Endothelial cell of umbilical vein (primary cell): Measurements from ENCODE around the gene F9. TPM values are rescaled to one million over a fixed set of nuclear protein-coding genes. Genes with fewer than 3 reads are reported as not detected.

Experiments
- BruUV-seq: library from RNA; stranded (reverse); fragments of 400-500 nt; replicated peaks from 2 replicates; lab custom pipeline; 2021; lab: Mats Ljungman, UMichigan
- CTCF ChIA-PET: fragments of 300-600, 350-600 bp; sonication (Branson Sonifier 250); formaldehyde crosslinking; loops from one replicate; lab custom pipeline; 2021; ENCODE audit warnings: antibody characterized with exemption, inconsistent platforms; lab: Charles Lee
- POLR2A ChIA-PET: fragments of 300-600, 350-600 bp; sonication (Branson Sonifier 250); formaldehyde crosslinking; loops from one replicate; lab custom pipeline; 2021; ENCODE audit warnings: antibody characterized with exemption, inconsistent platforms; lab: Charles Lee
- DNase-seq: peaks from one replicate; pipeline ENCODE4 v3.0.0-alpha.2; 2011; ENCODE audit warnings: low read depth, low spot score
- FAIRE-seq: peaks from 2 replicates; lab custom pipeline; 2011; peaks lifted over from hg19 to GRCh38; lab: Jason Lieb, UNC
- H2AFZ ChIP-seq: 2 replicates; pipeline ENCODE4 v1.6.0; 2012; ENCODE audit warnings: low read depth, low read length, control low read depth, inconsistent platforms
- H3K27ac ChIP-seq: 2 replicates; pipeline ENCODE4 v1.5.1; 2011; ENCODE audit warnings: low read depth, mild to moderate bottlenecking, control low read depth, low read length, moderate library complexity; ENCODE audit not compliant: insufficient read depth
- H3K27me3 ChIP-seq, 2 experiments: 2 replicates each; pipeline versions ENCODE4 v1.6.0 to v1.6.1; 2011; ENCODE audit warnings: low read length in 2 of 2, mixed read lengths in 1 of 2; ENCODE audit not compliant: control insufficient read depth in 2 of 2, insufficient read depth in 2 of 2
- H3K36me3 ChIP-seq, 2 experiments: 2 replicates in 1 of 2; 3 replicates in 1 of 2; pipeline ENCODE4 v1.5.1; 2011; ENCODE audit warnings: low read length in 2 of 2, mild to moderate bottlenecking in 1 of 2, moderate library complexity in 1 of 2; ENCODE audit not compliant: control insufficient read depth in 2 of 2, insufficient read depth in 2 of 2; ENCODE audit errors: extremely low read depth in 1 of 2
- H3K4me1 ChIP-seq: 3 replicates; pipeline ENCODE4 v1.5.1; 2011; ENCODE audit warnings: mild to moderate bottlenecking, low read length; ENCODE audit not compliant: control insufficient read depth, insufficient read depth; ENCODE audit errors: extremely low read depth
- H3K4me2 ChIP-seq: 2 replicates; pipeline ENCODE4 v1.6.1; 2011; ENCODE audit warnings: low read length, control low read depth, mixed read lengths; ENCODE audit not compliant: insufficient read depth
- H3K4me3 ChIP-seq, 3 experiments: fragments of 200-600 bp in 1 of 3; sonication (generic), shearing (Covaris generic) in 1 of 3; replicated peaks in 1 of 3; 2 replicates each; pipeline ENCODE4 v1.5.1; 2011 to 2016; ENCODE audit warnings: control low read depth in 3 of 3, low read length in 3 of 3, mild to moderate bottlenecking in 2 of 3, inconsistent platforms in 1 of 3, low read depth in 1 of 3, moderate library complexity in 1 of 3; ENCODE audit not compliant: insufficient read depth in 1 of 3
- H3K79me2 ChIP-seq: 2 replicates; pipeline ENCODE4 v1.6.0; 2012; ENCODE audit warnings: low read length, inconsistent platforms; ENCODE audit not compliant: control insufficient read depth, insufficient read depth
- H3K9ac ChIP-seq: replicated peaks from 2 replicates; pipeline ENCODE3; 2011; ENCODE audit warnings: low read length, control low read depth; ENCODE audit not compliant: insufficient read depth; ENCODE audit errors: extremely low read depth
- H3K9me1 ChIP-seq: replicated peaks from 3 replicates; pipeline ENCODE4 v1.6.0; 2011; ENCODE audit warnings: mild to moderate bottlenecking, low read length; ENCODE audit not compliant: control insufficient read depth, insufficient read depth; ENCODE audit errors: extremely low read depth
- H3K9me3 ChIP-seq: replicated peaks from 2 replicates; pipeline ENCODE4 v1.5.1; 2012; ENCODE audit warnings: low read length, inconsistent platforms; ENCODE audit not compliant: control insufficient read depth, insufficient read depth
- H4K20me1 ChIP-seq: replicated peaks from 2 replicates; pipeline ENCODE3; 2011; ENCODE audit warnings: mild to moderate bottlenecking, low read length; ENCODE audit not compliant: control insufficient read depth, insufficient read depth; ENCODE audit errors: extremely low read depth
- CTCF ChIP-seq, 2 donors: IDR thresholded peaks; 1 replicate in 1 of 2; 2 replicates in 1 of 2; pipeline ENCODE4 v1.5.1; 2011; ENCODE audit warnings: low read length in 2 of 2, mild to moderate bottlenecking in 2 of 2, moderate library complexity in 2 of 2, control low read depth in 1 of 2, inconsistent platforms in 1 of 2, low read depth in 1 of 2; ENCODE audit not compliant: insufficient read depth in 1 of 2; ENCODE audit errors: extremely low read depth in 1 of 2
- EZH2 ChIP-seq: IDR thresholded peaks from 2 replicates; pipeline ENCODE4 v1.6.1; 2012; ENCODE audit warnings: borderline replicate concordance, low read depth, mild to moderate bottlenecking, moderate library complexity, low read length, inconsistent platforms; ENCODE audit not compliant: severe bottlenecking
- FOS ChIP-seq: IDR thresholded peaks from 2 replicates; pipeline ENCODE4 v1.6.1; 2011; ENCODE audit warnings: mild to moderate bottlenecking, low read length, moderate library complexity, borderline replicate concordance; ENCODE audit not compliant: insufficient read depth
- GATA2 ChIP-seq: IDR thresholded peaks from 2 replicates; pipeline ENCODE4 v1.7.0; 2011; ENCODE audit warnings: low read depth, mild to moderate bottlenecking, moderate library complexity, mixed read lengths, low read length; ENCODE audit not compliant: insufficient read length, insufficient read depth
- JUN ChIP-seq: IDR thresholded peaks from 2 replicates; pipeline ENCODE4 v1.6.1; 2011; ENCODE audit warnings: borderline replicate concordance, low read depth; ENCODE audit not compliant: insufficient read length, insufficient read depth
- MAX ChIP-seq: IDR thresholded peaks from 2 replicates; pipeline ENCODE4 v1.6.1; 2011; ENCODE audit not compliant: insufficient read depth, insufficient read length
- MYC ChIP-seq: IDR thresholded peaks from one replicate; pipeline ENCODE4 v1.6.1; 2011; ENCODE audit warnings: mild to moderate bottlenecking, low read depth, low read length
- POLR2A ChIP-seq: IDR thresholded peaks from 2 replicates; pipeline ENCODE4 v1.6.1; 2012; ENCODE audit warnings: low read depth, mild to moderate bottlenecking, control low read depth, low read length
- POLR2AphosphoS5 ChIP-seq: IDR thresholded peaks from 2 replicates; pipeline ENCODE4 v1.6.1; 2012; ENCODE audit warnings: low read depth, mild to moderate bottlenecking, control low read depth, low read length, moderate library complexity; ENCODE audit not compliant: insufficient read depth
- dilution Hi-C: fragments of 300-500 bp; cut with MboI; formaldehyde crosslinking; loops from one replicate; pipeline ENCODE4 v1.15.0; 2019; ENCODE audit warnings: low sequenced_read_pairs; ENCODE audit not compliant: extremely low pct_ligation_motif_present
- intact Hi-C: fragments of 100-400 bp; cut with micrococcal nuclease; formaldehyde crosslinking; loops from one replicate; pipeline ENCODE4 v1.10.0; 2022
- polyA plus RNA-seq, 4 experiments: library from polyadenylated mRNA; depleted of rRNA in 3 of 4; stranded (reverse) in 3 of 4; unstranded in 1 of 4; fragments of >200 nt; gene quantifications; 2 replicates each; pipeline versions ENCODE4 v1.2.1 to v1.2.3, GENCODE V29; 2011 to 2012; ENCODE audit warnings: missing spikeins in 1 of 4
- total RNA-seq: library from RNA; stranded (reverse); gene quantifications from 2 replicates; pipeline ENCODE4 v1.2.3, GENCODE V29; 2021

The F9 gene
- total and polyA plus RNA-seq, 2 donors (not counting 3 experiments of a cell fraction or from before 2014, with no cell fraction given) = not detected

DNA sequence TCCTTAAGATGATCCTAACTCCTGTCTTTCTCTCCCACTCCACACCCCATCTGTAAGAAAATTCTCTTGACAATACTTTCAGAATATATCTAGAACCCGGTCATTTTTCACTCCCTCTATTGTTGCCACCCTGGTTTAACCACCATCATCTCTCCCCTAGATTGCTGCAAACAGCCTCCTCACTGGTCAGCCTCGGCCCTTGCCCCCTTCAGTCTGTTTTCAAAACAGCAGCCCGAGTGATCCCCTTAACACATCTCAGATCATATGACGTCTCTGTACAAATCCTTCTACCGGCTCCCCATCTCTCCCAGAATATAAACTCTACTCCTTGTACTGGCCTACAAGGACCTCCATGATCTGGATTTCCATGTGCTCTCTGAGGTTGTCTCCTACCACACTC, 35.2 kb upstream of the F9 start:
- H4K20me1 ChIP-seq = no peaks in the 10 kb centered on the region
- intact Hi-C loops = no loop called here

More for the DNA sequence above, 35.2 kb upstream of the F9 start:
- ChIA-PET POLR2A (no interaction called here), CTCF (no interaction called here)
- Histone ChIP-seq H3K9ac (no peak overlapping the region), H3K4me2 (no peak overlapping the region), H3K79me2 (no peaks in the 10 kb centered on the region), H3K27ac (no peak overlapping the region), H2AFZ (no peak overlapping the region), H3K4me1 (no peaks in the 10 kb centered on the region), H3K36me3 (no peaks in the 10 kb centered on the region), H3K9me1 (no peaks in the 10 kb centered on the region), H3K9me3 (no peaks in the 10 kb centered on the region), H3K4me3 (no peak overlapping the region), H3K27me3 (no peaks in the 10 kb centered on the region)
- no peak for FAIRE-seq
- DNase-seq = no peak
- TF ChIP-seq FOS (no peak), MAX (no peak), GATA2 (no peak), EZH2 (no peak), POLR2AphosphoS5 (no peak), CTCF (IDR thresholded peaks at IDR 0.05; ENCODE audit: extremely low read depth in 1 of 2, insufficient read depth in 1 of 2, low read depth in 1 of 2, low read length in 2 of 2) (no peak), POLR2A (no peak), MYC (no peak), JUN (no peak)
- no TSS peak for BruUV-seq
- dilution Hi-C loops = no loop called here
